ENCODE results near the gene MAPK7. TPM values are rescaled to one million over a fixed set of nuclear protein-coding genes. Genes with fewer than 3 reads are reported as not detected.
"Not testable (repeated sequence)": the region's sequence is repeated elsewhere in the genome, so short reads cannot be mapped to it uniquely, and the experiment has no call there.

MAPK7 gene
- total RNA-seq, 2 donors from 2014 or later, result 36.6 to 37.9 TPM

GRCh38 chr17:19347323-19348080 is 30.8 kb upstream of the MAPK7 start:
- intact Hi-C loops (cut with DNase I), result no loop called here
- no peak for TF ChIP-seq CTCF (IDR thresholded peaks at IDR 0.05)
- Histone ChIP-seq H3K9me3 (no peaks in the 10 kb centered on the region), H3K36me3 (no peaks in the 10 kb centered on the region), H3K27me3 (no peaks in the 10 kb centered on the region), H3K9ac (ENCODE audit: low read depth in 2 of 2, low read length in 2 of 2) (no peak overlapping the region), H3K4me1 (no peaks in the 10 kb centered on the region), H3K27ac (no peak overlapping the region), H3K4me3 (no peak overlapping the region)
- no peak for DNase-seq

- H3K4me1 ChIP-seq, result no peaks in the 10 kb centered on the region
- no peak overlapping the region for H3K4me3 ChIP-seq
- H3K36me3 ChIP-seq, result no peaks in the 10 kb centered on the region
- peak; percentile 25 for DNase-seq
- no peak overlapping the region for H3K9ac ChIP-seq (ENCODE audit: low read depth in 2 of 2, low read length in 2 of 2)
- no peak for TF ChIP-seq CTCF (IDR thresholded peaks at IDR 0.05)
- no peaks in the 10 kb centered on the region for H3K9me3 ChIP-seq
- H3K27ac ChIP-seq, result no peak overlapping the region
- intact Hi-C loops (cut with DNase I), result no loop called here
- no peaks in the 10 kb centered on the region for H3K27me3 ChIP-seq
Measured at GRCh38 chr17:19348081-19348650, 30.1 kb upstream of the MAPK7 start.

- Histone ChIP-seq H3K4me1 (no peaks in the 10 kb centered on the region), H3K27ac (no peak overlapping the region), H3K9ac (ENCODE audit: low read depth in 2 of 2, low read length in 2 of 2) (no peak overlapping the region), H3K9me3 (no peaks in the 10 kb centered on the region), H3K36me3 (no peaks in the 10 kb centered on the region), H3K4me3 (no peak overlapping the region), H3K27me3 (no peaks in the 10 kb centered on the region)
- intact Hi-C loops (cut with DNase I), result no loop called here
- no peak for DNase-seq
- TF ChIP-seq CTCF (IDR thresholded peaks at IDR 0.05), result no peak
Measured at GRCh38 chr17:19348806-19349205, 29.5 kb upstream of the MAPK7 start.

- not testable (repeated sequence) for DNase-seq
Measured at GRCh38 chr17:19353401-19353800, 24.9 kb upstream of the MAPK7 start.

GRCh38 chr17:19354748-19355147 is 23.6 kb upstream of the MAPK7 start:
- no peak for DNase-seq

More at GRCh38 chr17:19353401-19353800, 24.9 kb upstream of the MAPK7 start:
- H3K36me3 ChIP-seq; H3K27me3 ChIP-seq; H3K4me1 ChIP-seq; H3K9me3 ChIP-seq; H3K4me3 ChIP-seq; H3K27ac ChIP-seq; H3K9ac ChIP-seq (ENCODE audit: low read depth in 2 of 2, low read length in 2 of 2); intact Hi-C loops (cut with DNase I): not testable (repeated sequence)

More at GRCh38 chr17:19354748-19355147, 23.6 kb upstream of the MAPK7 start:
- TF ChIP-seq CTCF (IDR thresholded peaks at IDR 0.05), result no peak
- Histone ChIP-seq H3K36me3 (no peaks in the 10 kb centered on the region), H3K4me3 (no peak overlapping the region), H3K4me1 (no peaks in the 10 kb centered on the region), H3K9me3 (no peaks in the 10 kb centered on the region), H3K9ac (ENCODE audit: low read depth in 2 of 2, low read length in 2 of 2) (no peak overlapping the region), H3K27ac (no peak overlapping the region), H3K27me3 (no peaks in the 10 kb centered on the region)
- intact Hi-C loops (cut with DNase I), result no loop called here
